IPS-18c (cell line): ENCODE measurements around the gene C11orf16.
A peak's percentile ranks its signal among the peaks of the same experiment; 100 is the strongest.
"Not testable (repeated sequence)": the region's sequence is repeated elsewhere in the genome, so short reads cannot be mapped to it uniquely, and the experiment has no call there.

Experiments used
- H3K4me3 ChIP-seq: 2 replicates; pipeline ENCODE4 v1.7.0; 2013; ENCODE audit warnings: low read depth, mild to moderate bottlenecking, low read length, moderate library complexity; ENCODE audit not compliant: insufficient read depth
- H3K9me3 ChIP-seq: one replicate; pipeline ENCODE4 v1.6.1; 2013; ENCODE audit warnings: mild to moderate bottlenecking, low read length, moderate library complexity; ENCODE audit not compliant: control insufficient read depth, insufficient read depth

Gene C11orf16

GRCh38 chr11:8932564-8933180, at the start of gene C11orf16:
C11orf16 (minus strand) TSS chr11:8932947; CDS start chr11:8932308, 639 bp downstream.
- Histone ChIP-seq H3K4me3 (no peak within 1 kb of the TSS), H3K9me3 (no peaks in the 10 kb centered on the region)

- no peak overlapping the region for H3K4me3 ChIP-seq
- no peaks in the 10 kb centered on the region for H3K9me3 ChIP-seq
These were observed 47.7 kb upstream of the C11orf16 start for GRCh38 chr11:8980485-8980884.

- H3K9me3 ChIP-seq, H3K4me3 ChIP-seq: not testable (repeated sequence)
These were observed 46.6 kb upstream of the C11orf16 start for GRCh38 chr11:8979365-8979764.

- no peaks in the 10 kb centered on the region for H3K9me3 ChIP-seq
- H3K4me3 ChIP-seq = no peak overlapping the region
These were observed 40.4 kb upstream of the C11orf16 start for GRCh38 chr11:8973121-8973520.

- Histone ChIP-seq H3K4me3 (no peak overlapping the region), H3K9me3 (no peaks in the 10 kb centered on the region)
These were observed 39.2 kb upstream of the C11orf16 start for GRCh38 chr11:8971924-8972316.

GRCh38 chr11:8971196-8971923, 38.6 kb upstream of the C11orf16 start:
- no peak overlapping the region for H3K4me3 ChIP-seq
- no peaks in the 10 kb centered on the region for H3K9me3 ChIP-seq

GRCh38 chr11:8967184-8967583, 34.4 kb upstream of the C11orf16 start:
- H3K4me3 ChIP-seq = no peak overlapping the region
- H3K9me3 ChIP-seq = no peaks in the 10 kb centered on the region

- no peaks in the 10 kb centered on the region for H3K9me3 ChIP-seq
- H3K4me3 ChIP-seq = peak within 1 kb of the TSS; percentile 97
These were observed 31.9 kb upstream of the C11orf16 start, which contains the start of gene TMEM9B for GRCh38 chr11:8964324-8965320. TMEM9B (minus strand) TSS chr11:8964442; CDS start chr11:8964313, 129 bp downstream.

- Histone ChIP-seq H3K9me3 (no peaks in the 10 kb centered on the region), H3K4me3 (peak overlapping the region; percentile 97)
These were observed 31.0 kb upstream of the C11orf16 start for GRCh38 chr11:8963569-8964323.

GRCh38 chr11:8962841-8963240, 30.1 kb upstream of the C11orf16 start:
- no peak overlapping the region for H3K4me3 ChIP-seq
- H3K9me3 ChIP-seq = no peaks in the 10 kb centered on the region

GRCh38 chr11:8961401-8961800, 28.7 kb upstream of the C11orf16 start:
- no peak overlapping the region for H3K4me3 ChIP-seq
- H3K9me3 ChIP-seq = no peaks in the 10 kb centered on the region

GRCh38 chr11:8959546-8960166, 26.9 kb upstream of the C11orf16 start:
- Histone ChIP-seq H3K9me3 (no peaks in the 10 kb centered on the region), H3K4me3 (no peak overlapping the region)

GRCh38 chr11:8956860-8957259, 24.1 kb upstream of the C11orf16 start:
- no peak overlapping the region for H3K4me3 ChIP-seq
- no peaks in the 10 kb centered on the region for H3K9me3 ChIP-seq

- Histone ChIP-seq H3K9me3 (no peaks in the 10 kb centered on the region), H3K4me3 (no peak overlapping the region)
These were observed 16.1 kb upstream of the C11orf16 start for GRCh38 chr11:8948886-8949285.

GRCh38 chr11:8947230-8947943, 14.6 kb upstream of the C11orf16 start:
- no peaks in the 10 kb centered on the region for H3K9me3 ChIP-seq

GRCh38 chr11:8942518-8943066, 9.8 kb upstream of the C11orf16 start, which contains the start of gene ASCL3:
ASCL3 (minus strand) TSS chr11:8943016; CDS start chr11:8938161, 4,855 bp downstream.
- no peak within 1 kb of the TSS for H3K4me3 ChIP-seq

More at GRCh38 chr11:8947230-8947943, 14.6 kb upstream of the C11orf16 start:
- H3K4me3 ChIP-seq = no peak overlapping the region

More at GRCh38 chr11:8942518-8943066, 9.8 kb upstream of the C11orf16 start, which contains the start of gene ASCL3:
- H3K9me3 ChIP-seq = no peaks in the 10 kb centered on the region
